Stimulated activated naive CD8-positive, alpha-beta T cell treated with anti-CD3 and anti-CD28 coated beads, Interleukin-15, Interleukin-2, amounts not matched to agents 100 U/mL and 50 U/mL, for 24 hours (primary cell): ENCODE data around the gene PICALM.
"Not testable (repeated sequence)": the region's sequence is repeated elsewhere in the genome, so short reads cannot be mapped to it uniquely, and the experiment has no call there.

ENCODE experiments used
- ATAC-seq: fragments of 150-1000 bp; cut with Tn5 transposase; one replicate; pipeline ENCODE4 v1.10.0; 2021
- DNase-seq: peaks from one replicate; pipeline ENCODE4 v3.0.0; 2021

PICALM gene

DNA sequence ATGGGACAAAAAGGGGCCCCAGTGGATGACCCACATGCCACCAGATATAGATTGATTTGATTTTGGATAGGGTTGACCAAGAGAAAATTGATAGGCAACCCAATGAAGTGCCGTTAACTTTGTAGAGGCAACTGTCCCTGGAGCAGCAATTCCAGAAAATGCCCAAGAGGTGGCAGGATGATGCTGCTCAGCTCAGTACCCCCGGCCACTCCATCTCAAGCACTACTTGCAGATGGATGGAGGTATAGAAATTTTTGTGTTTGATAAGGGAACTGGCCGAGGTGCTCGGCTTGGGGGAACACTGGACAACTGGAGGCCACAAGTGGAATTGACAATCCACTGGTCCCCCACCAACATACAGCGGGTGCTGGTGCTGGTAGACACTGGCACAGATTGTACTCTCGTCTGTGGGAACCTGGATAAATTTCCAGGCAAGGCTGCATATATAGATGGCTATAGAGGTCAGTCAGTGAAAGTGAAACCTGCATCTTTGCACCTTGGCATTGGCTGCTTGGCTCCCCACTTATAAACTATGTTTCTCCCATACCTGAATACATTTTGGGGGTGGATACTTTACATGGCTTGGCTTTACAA, 127.4 kb downstream of the PICALM start:
- DNase-seq, result peak; percentile 46
- ATAC-seq, result peak; percentile 60

DNA sequence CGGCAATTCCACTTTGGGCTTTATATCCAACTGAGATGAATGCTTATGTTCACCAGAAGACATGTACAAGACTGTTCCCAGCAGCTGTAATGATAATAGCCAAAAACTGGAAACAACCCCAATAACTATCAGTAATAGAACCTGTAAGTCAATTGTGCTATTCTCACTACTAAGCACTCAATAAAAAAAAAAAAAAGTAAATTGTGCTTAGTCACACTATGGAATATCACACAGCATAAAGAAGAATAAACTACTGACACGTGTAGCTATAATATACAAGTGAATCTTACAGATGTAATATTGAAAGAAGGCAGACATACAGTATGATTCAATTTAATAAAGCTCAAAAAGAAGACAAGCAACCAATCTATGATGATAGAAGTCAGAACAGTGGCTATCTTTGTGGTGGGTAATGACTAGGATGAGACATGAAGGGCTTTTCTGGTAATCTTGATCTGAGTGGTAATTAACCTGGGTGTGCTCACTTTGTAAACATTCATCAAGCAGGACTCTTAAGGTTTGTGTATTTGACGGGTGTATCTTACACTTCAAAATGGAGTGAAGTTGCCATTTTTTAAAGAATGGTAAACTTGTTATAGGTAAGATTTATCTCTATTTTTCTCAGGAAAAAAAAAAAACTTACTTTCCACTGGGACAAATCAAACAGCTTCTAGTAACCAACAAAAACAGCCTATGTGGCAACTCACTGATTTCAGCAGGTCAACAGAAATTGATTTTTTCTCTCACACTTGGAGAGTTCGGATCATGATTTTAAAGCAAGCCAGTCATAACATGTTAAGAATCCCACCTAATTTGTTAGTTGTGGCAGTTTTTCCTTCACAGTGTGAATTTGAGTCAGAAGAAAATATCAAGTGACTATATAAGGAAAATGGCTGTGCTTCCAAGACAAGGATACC, 129.5 kb downstream of the PICALM start:
- ATAC-seq (peak; percentile 39), DNase-seq (no peak)

DNA sequence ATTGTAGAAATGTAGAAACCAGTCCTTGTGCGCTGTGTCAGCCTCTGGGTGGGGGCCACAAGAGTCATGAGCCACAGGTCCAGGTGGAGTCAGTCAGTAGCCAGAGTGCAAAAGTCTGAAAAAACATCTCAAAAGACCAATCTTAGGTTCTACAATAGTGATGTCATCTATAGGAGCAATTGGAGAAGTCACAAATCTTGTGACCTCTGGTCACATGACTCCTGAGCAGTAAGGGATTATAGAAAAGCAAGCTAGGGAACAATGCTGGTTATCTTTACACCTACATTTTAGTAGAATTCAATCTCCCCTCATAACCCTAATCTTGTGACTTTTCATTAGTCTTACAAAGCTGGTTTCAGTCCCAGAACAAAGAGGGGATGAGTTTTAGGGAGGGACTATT, 131.0 kb downstream of the PICALM start:
- no peak for ATAC-seq

DNA sequence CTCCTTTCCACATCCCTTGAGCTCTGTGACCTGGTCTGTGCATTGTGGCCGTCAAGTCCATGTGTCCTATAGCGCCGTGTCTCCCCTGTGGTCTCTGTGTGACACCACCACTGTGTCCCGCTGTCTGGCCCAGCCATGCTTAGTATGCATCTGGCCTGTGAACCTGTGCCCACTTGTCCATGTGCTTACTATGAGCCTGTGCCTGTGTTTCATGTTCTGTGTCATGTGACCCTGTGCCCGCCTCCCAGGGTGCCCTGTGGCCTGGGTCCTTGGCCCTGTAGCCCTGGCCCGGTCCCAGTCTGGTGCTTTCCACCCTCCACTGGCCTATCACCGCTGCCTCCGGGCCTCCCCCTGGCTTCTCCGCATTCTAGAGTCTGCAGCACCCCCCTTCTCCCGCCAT, 133.1 kb downstream of the PICALM start:
- ATAC-seq (no peak), DNase-seq (no peak)

More for the DNA sequence above, 131.0 kb downstream of the PICALM start:
- DNase-seq, result no peak

DNA sequence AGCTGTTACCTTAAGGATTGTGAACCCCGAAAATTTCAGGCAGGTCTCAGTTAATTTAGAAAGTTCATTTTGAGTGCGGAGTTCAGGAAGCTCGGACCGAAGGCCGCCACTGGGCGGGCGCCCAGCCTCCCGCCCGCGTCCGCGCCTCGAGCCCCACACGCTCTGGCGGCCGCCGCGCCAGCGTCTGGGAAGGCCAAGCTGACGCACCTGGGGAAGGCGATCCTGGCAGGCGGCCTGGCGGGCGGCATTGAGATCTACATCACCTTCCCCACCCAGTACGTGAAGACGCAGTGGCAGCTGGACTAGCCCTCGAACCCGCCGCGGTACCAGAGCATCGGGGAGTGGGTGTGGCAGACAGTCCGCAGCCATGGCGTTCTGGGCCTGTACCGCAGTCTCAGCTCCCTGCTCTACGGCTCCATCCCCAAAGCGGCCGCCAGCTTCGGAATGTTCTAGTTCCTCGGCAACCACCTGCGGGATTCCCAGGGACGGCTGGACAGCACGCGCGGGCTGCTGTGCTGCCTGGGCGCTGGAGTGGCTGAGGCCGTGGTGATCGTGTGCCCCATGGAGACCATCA, 134.2 kb downstream of the PICALM start:
- DNase-seq, result no peak

DNA sequence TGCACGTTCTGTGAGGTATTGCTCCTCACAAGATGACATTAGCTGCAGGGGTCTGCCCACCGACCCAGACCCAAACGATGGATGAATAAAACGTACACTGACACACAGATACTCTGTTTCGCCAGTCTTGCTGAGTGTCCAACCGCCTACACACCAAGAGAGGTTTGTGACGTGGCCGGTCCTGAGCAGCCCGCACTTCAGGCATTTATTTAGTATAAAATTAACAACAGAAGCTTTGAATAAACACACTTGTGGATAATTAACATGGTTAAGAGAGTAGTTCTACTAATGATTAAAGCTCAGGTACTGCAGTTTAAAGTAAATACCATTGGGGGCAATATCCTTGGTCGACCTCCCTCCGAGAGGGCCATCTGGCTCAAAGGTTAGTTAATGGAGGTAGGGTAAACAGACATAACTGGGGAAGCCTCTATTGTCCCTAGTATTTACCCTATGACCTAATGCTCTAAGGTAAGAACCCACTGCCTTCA, 138.0 kb downstream of the PICALM start:
- DNase-seq (no peak), ATAC-seq (no peak)

More for the DNA sequence above, 134.2 kb downstream of the PICALM start:
- ATAC-seq, result no peak

DNA sequence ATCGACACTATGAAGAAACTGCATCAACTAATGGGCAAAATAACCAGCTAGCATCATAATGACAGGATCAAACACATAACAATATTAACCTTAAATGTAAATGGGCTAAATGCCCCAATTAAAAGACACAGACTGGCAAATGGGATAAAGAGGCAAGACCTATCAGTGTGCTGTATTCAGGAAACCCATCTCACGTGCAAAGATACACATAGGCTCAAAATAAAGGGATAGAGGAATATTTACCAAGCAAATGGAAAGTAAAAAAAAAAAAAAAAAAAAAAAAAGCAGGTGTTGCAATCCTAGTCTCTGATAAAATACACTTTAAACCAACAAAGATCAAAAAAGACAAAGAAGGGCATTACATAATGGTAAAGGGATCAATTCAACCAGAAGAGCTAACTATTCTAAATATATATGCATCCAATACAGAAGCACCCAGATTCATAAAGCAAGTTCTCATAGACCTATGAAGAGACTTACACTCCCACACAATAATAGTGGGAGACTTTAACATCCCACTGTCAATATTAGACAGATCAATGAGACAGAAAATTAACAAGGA, 142.2 kb downstream of the PICALM start:
- not testable (repeated sequence) for ATAC-seq, DNase-seq

DNA sequence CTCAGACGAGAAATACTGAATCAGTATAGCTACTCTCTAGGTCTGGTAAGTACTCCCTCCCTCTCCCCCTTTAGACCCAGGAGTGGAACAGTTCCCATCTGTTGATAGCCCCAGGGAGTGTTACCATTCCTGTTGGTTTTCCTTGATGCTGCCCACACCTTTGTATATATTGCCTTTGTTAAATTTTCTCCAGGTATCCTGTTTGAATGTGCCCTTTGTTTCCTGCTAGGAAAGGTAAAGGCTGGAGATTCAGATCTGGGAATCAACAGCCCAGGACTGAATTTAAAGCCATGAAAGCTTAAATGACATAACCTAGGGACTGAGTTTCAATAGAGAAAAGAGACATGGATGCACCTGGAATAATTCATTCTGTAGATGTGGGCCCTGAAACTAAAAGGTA, 145.4 kb downstream of the PICALM start:
- ATAC-seq (no peak), DNase-seq (no peak)

DNA sequence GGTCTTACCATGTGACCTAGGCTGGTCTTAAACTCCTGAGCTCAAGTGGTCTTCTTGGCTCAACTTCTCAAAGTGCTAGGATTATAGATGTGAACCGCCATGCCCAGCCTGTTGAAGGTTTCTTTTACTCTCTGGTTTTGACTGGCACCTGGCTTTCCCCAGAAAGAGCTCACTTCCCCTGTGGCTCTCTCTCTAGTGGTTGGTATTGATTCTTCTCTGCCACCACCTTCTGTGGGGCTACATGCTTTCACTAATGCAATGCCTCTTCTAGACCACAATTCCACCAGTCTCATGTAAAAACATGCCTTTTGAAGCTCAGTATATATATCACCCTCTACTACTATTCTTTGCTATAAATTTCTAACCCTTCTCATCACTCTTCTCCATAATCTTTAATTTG, 146.5 kb downstream of the PICALM start:
- DNase-seq, result no peak
- ATAC-seq, result peak; percentile 59

DNA sequence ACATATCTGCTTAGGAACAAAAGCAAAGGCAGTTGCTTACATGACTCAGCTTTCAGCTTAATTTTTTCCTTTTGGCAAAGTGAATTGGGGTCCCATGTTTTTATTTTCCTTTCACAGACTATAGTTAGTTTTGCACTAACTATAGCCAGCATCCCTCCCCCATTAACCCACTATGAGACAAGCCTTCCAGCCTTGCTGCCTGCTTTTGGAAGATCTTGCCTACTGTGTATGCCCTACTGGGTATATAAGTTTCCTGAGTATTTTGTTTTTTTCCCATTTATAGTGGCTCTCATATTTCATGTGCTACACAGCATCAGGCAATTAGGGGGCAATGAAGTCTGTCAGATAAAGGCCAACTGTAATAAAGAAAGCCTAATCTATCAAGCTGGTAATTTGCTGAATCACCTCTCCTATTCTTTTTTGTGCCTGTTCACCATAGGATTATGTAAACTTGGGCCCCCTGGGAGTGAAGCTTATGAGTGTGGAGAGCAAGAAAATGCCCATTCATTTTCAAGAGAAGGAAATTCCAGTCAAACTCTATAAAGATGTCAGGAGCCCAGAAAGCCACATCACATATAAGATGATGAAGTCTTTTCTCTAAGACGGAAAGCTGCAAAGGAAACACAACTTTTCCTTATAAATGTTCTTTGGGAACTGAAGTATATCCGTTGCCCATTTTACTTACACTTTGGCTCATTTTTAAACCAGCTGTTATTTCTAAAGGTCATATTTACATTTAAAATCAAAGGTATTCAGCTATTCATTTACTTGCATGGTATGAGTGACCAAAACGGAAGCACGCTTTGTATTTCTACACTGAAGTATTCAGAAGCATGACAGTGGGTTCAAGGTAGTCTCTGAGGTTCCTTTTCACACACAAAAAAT, 149.7 kb downstream of the PICALM start:
- no peak for DNase-seq

DNA sequence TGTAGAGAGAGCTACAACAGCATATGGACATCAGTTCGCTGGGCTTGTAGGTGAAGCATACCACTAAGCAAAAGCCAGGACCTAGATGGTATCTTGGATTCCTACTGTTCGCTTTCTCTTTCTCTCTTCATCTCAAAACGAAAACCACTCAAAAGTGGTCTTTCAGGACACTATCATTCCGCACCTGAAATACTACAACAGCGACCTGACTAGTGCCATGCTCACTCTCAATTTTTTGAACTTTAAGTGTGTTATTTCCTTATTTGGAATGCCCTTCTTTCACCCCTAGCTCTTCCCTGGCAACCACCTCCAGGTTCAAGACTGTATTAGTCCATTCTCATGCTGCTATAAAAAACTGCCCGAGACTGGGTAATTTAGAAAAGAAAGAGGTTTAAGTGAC, 154.5 kb downstream of the PICALM start:
- ATAC-seq (no peak), DNase-seq (no peak)

More for the DNA sequence above, 149.7 kb downstream of the PICALM start:
- ATAC-seq, result no peak

DNA sequence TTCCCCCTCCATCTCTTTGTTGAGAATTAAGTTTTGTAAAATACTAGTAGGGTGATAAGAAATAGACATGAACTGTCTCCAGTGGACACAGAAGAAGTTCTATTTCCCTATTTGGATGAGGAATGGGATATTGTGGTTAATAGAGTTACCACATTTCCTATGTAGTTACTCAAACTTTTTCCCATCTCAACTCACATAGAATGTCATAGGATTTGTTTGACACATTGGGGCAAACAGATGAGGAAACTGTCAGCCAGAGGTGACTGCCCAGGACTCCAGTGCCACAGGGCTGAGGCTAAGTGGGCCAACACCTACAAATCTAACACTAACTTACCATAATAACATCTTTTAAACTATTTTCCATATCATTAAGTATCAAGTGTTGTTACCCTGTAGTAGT, 155.4 kb downstream of the PICALM start:
- ATAC-seq (no peak), DNase-seq (no peak)

DNA sequence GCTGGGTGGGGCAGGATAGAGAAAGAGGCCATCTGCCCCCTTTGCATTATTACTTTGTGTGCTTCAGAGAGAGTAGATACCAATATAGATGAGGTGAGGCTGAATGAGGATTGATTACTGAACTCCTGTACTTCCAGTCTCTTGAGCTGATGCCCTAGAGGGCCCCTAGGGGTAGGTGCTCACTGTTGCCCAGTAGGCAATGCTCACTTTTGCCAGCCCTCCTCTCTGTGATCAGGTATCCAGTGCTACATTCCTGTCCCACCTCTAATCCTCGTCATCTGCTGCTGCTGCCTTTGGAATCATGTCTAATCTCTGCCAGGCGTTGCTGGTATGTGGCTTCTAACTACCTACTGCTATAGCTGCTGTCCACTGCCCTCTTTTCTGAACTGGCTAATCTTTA, 156.5 kb downstream of the PICALM start:
- ATAC-seq (no peak), DNase-seq (no peak)
